KMS-11 (cell line): ENCODE measurements around the gene POLR1E.
A peak's percentile ranks its signal among the peaks of the same experiment; 100 is the strongest.

Experiments
- H2AFZ ChIP-seq: fragments of 200-600 bp; sonication (generic); 2 replicates; pipeline ENCODE4 v1.6.1; 2016; ENCODE audit warnings: antibody characterized with exemption, mixed run types, low read depth
- H3K27ac ChIP-seq: fragments of 200-600 bp; sonication (generic); 2 replicates; pipeline ENCODE4 v1.6.1; 2016; ENCODE audit warnings: mild to moderate bottlenecking, mixed run types
- H3K27me3 ChIP-seq: fragments of 200-600 bp; sonication (generic); 2 replicates; pipeline ENCODE4 v1.6.1; 2017; ENCODE audit warnings: mild to moderate bottlenecking, low read depth, mixed run types, moderate library complexity; ENCODE audit not compliant: insufficient read depth
- H3K36me3 ChIP-seq: fragments of 200-600 bp; sonication (generic); 2 replicates; pipeline ENCODE4 v1.6.1; 2017; ENCODE audit warnings: mild to moderate bottlenecking, mixed run types; ENCODE audit not compliant: insufficient read depth
- H3K4me1 ChIP-seq: fragments of 200-600 bp; sonication (generic); 2 replicates; pipeline ENCODE4 v1.6.1; 2016; ENCODE audit warnings: mild to moderate bottlenecking, low read depth, mixed run types; ENCODE audit not compliant: poor library complexity, severe bottlenecking
- H3K4me2 ChIP-seq: fragments of 200-600 bp; sonication (generic); 2 replicates; pipeline ENCODE4 v1.7.0; 2016; ENCODE audit warnings: mild to moderate bottlenecking, mixed run types
- H3K4me3 ChIP-seq: fragments of 200-600 bp; sonication (generic); IDR thresholded peaks from 2 replicates; pipeline ENCODE4 v1.6.1; 2017; ENCODE audit warnings: low read depth, low read length, mixed read lengths; ENCODE audit not compliant: insufficient read depth
- H3K79me2 ChIP-seq: fragments of 200-600 bp; sonication (generic); 2 replicates; pipeline ENCODE4 v1.6.1; 2016; ENCODE audit warnings: low read depth, mixed run types; ENCODE audit not compliant: insufficient read depth
- H3K9ac ChIP-seq: fragments of 200-600 bp; sonication (generic); 2 replicates; pipeline ENCODE4 v1.6.1; 2016; ENCODE audit warnings: mild to moderate bottlenecking, mixed run types
- H4K20me1 ChIP-seq: fragments of 200-600 bp; sonication (generic); 2 replicates; pipeline ENCODE4 v1.6.1; 2016; ENCODE audit warnings: mild to moderate bottlenecking, mixed run types; ENCODE audit not compliant: insufficient read depth
- CTCF ChIP-seq: fragments of 200-600 bp; sonication (generic); conservative IDR thresholded peaks from 2 replicates; pipeline ENCODE4 v1.6.1; 2017; ENCODE audit warnings: low read depth, mild to moderate bottlenecking, antibody characterized with exemption, low read length, moderate library complexity, mixed read lengths

The POLR1E gene

GRCh38 chr9:37480759-37481158 lies 5.0 kb upstream of the POLR1E start:
- Histone ChIP-seq H3K36me3 (no peaks in the 10 kb centered on the region), H3K4me3 (no peak overlapping the region), H3K79me2 (no peaks in the 10 kb centered on the region), H3K27ac (no peak overlapping the region), H3K4me2 (no peak overlapping the region), H4K20me1 (no peaks in the 10 kb centered on the region), H3K9ac (no peak overlapping the region), H3K4me1 (peaks cover 3% of the 10 kb centered on the region), H2AFZ (no peak overlapping the region), H3K27me3 (no peaks in the 10 kb centered on the region)
- TF ChIP-seq CTCF = no peak

- H3K4me1 ChIP-seq = peaks cover 20% of the 10 kb centered on the region
- peak overlapping the region; percentile 54; the same call in 1 of the 2 replicates for H3K9ac ChIP-seq
- peak overlapping the region; percentile 52 for H3K4me2 ChIP-seq
- no peak overlapping the region for H3K27ac ChIP-seq
- no peak for TF ChIP-seq CTCF
- H3K36me3 ChIP-seq = peaks cover 6% of the 10 kb centered on the region; the same call in 1 of the 2 replicates
- H3K79me2 ChIP-seq = peaks cover 17% of the 10 kb centered on the region
- no peaks in the 10 kb centered on the region for H4K20me1 ChIP-seq
- no peaks in the 10 kb centered on the region for H3K27me3 ChIP-seq
- H2AFZ ChIP-seq = peak overlapping the region; percentile 55; the same call in 1 of the 2 replicates
- no peak overlapping the region for H3K4me3 ChIP-seq
These were observed 488 bp downstream of the POLR1E start for GRCh38 chr9:37486256-37486615.

GRCh38 chr9:37486616-37487548 lies 1.1 kb downstream of the POLR1E start:
- peak overlapping the region; percentile 52 for H3K4me2 ChIP-seq
- H4K20me1 ChIP-seq = no peaks in the 10 kb centered on the region
- peak overlapping the region; percentile 55; the same call in 1 of the 2 replicates for H2AFZ ChIP-seq
- H3K27me3 ChIP-seq = no peaks in the 10 kb centered on the region
- H3K27ac ChIP-seq = no peak overlapping the region
- no peak for TF ChIP-seq CTCF
- peaks cover 6% of the 10 kb centered on the region; the same call in 1 of the 2 replicates for H3K36me3 ChIP-seq
- H3K79me2 ChIP-seq = peaks cover 17% of the 10 kb centered on the region
- H3K4me3 ChIP-seq = no peak overlapping the region
- peak overlapping the region; percentile 54; the same call in 1 of the 2 replicates for H3K9ac ChIP-seq
- peaks cover 20% of the 10 kb centered on the region for H3K4me1 ChIP-seq

GRCh38 chr9:37491939-37492338 lies 6.2 kb downstream of the POLR1E start:
- Histone ChIP-seq H3K36me3 (peaks cover 6% of the 10 kb centered on the region; the same call in 1 of the 2 replicates), H3K27me3 (no peaks in the 10 kb centered on the region), H3K4me2 (no peak overlapping the region), H3K4me1 (peaks cover 16% of the 10 kb centered on the region), H3K4me3 (no peak overlapping the region), H4K20me1 (no peaks in the 10 kb centered on the region), H3K27ac (no peak overlapping the region), H2AFZ (no peak overlapping the region), H3K9ac (no peak overlapping the region), H3K79me2 (peaks cover 7% of the 10 kb centered on the region; the same call in 1 of the 2 replicates)
- TF ChIP-seq CTCF = no peak
